Vagina (tissue), 2 donors: ENCODE measurements around the gene RXRG. TPM values are rescaled to one million over a fixed set of nuclear protein-coding genes. Genes with fewer than 3 reads are reported as not detected.

ENCODE experiments used
- DNase-seq, 2 donors: peaks; one replicate each; pipeline ENCODE4 v3.0.0-alpha.2; 2017; ENCODE audit errors: extremely low spot score in 2 of 2
- H3K27ac ChIP-seq: fragments of 200-600 bp; sonication (generic); one replicate; pipeline ENCODE4 v1.5.1; 2019
- H3K27me3 ChIP-seq: fragments of 200-600 bp; sonication (generic); one replicate; pipeline ENCODE4 v1.5.1; 2019
- H3K36me3 ChIP-seq, 2 donors: fragments of 200-600 bp; sonication (generic); one replicate each; pipeline ENCODE4 v1.5.1; 2017 to 2019
- H3K4me1 ChIP-seq: fragments of 200-600 bp; sonication (generic); one replicate; pipeline ENCODE4 v1.5.1; 2019
- H3K4me3 ChIP-seq, 2 donors: fragments of 200-600 bp; sonication (generic); 1 replicate in 1 of 2; 2 replicates in 1 of 2; pipeline ENCODE4 v1.5.1; 2016 to 2019
- H3K9me3 ChIP-seq: fragments of 200-600 bp; sonication (generic); one replicate; pipeline ENCODE4 v1.5.1; 2019
- CTCF ChIP-seq, 3 experiments: fragments of 450-650 bp in 2 of 3; fragments of 200-600 bp in 1 of 3; sonication (generic) in 1 of 3; IDR thresholded peaks; one replicate each; pipeline ENCODE4 v1.5.1; 2017 to 2019; ENCODE audit warnings: antibody characterized with exemption in 3 of 3, mild to moderate bottlenecking in 2 of 3, moderate library complexity in 2 of 3
- POLR2A ChIP-seq, 2 donors: fragments of 450-650 bp; IDR thresholded peaks; one replicate each; pipeline ENCODE4 v1.6.1; 2017; ENCODE audit warnings: antibody characterized with exemption in 2 of 2, mild to moderate bottlenecking in 2 of 2, moderate library complexity in 2 of 2
- POLR2AphosphoS5 ChIP-seq, 2 donors: sonication (generic); formaldehyde crosslinking; IDR thresholded peaks; one replicate each; pipeline ENCODE4 v1.9.0; 2017; ENCODE audit warnings: antibody characterized with exemption in 2 of 2, mild to moderate bottlenecking in 2 of 2, low read depth in 1 of 2; ENCODE audit not compliant: insufficient read depth in 1 of 2
- intact Hi-C: fragments of 100-400 bp; cut with DNase I; formaldehyde crosslinking; loops from one replicate; pipeline ENCODE4 v1.15.1; 2023
- total RNA-seq: library from RNA; depleted of rRNA; stranded (reverse); fragments of >200 nt; gene quantifications from one replicate; pipeline ENCODE4 v1.2.3, GENCODE V29; 2016

RXRG gene
- total RNA-seq, 1 donor from 2014 or later = not detected

- TF ChIP-seq POLR2AphosphoS5 (IDR thresholded peaks at IDR 0.05; ENCODE audit: insufficient read depth in 1 of 2, low read depth in 1 of 2) (no peak), POLR2A (IDR thresholded peaks at IDR 0.05) (no peak), CTCF (IDR thresholded peaks at IDR 0.05) (no peak)
- Histone ChIP-seq H3K27ac (no peak overlapping the region), H3K4me1 (no peaks in the 10 kb centered on the region), H3K9me3 (no peaks in the 10 kb centered on the region), H3K27me3 (no peaks in the 10 kb centered on the region), H3K36me3 (no peaks in the 10 kb centered on the region), H3K4me3 (no peak overlapping the region)
- intact Hi-C loops = no loop called here
- DNase-seq = peak in 1 of 2 donors; percentile 34
Observed at GRCh38 chr1:165451691-165452090, 6.8 kb upstream of the RXRG start.

- DNase-seq = no peak
- no peak overlapping the region for H3K27ac ChIP-seq
Observed at GRCh38 chr1:165449131-165449530, 4.2 kb upstream of the RXRG start.

GRCh38 chr1:165445388-165445787 lies 462 bp upstream of the RXRG start:
- intact Hi-C loops = no loop called here
- Histone ChIP-seq H3K27me3 (no peaks in the 10 kb centered on the region), H3K4me3 (peak overlapping the region; percentile 14 to 27), H3K36me3 (no peaks in the 10 kb centered on the region), H3K4me1 (no peaks in the 10 kb centered on the region), H3K27ac (no peak overlapping the region), H3K9me3 (no peaks in the 10 kb centered on the region)
- TF ChIP-seq CTCF (IDR thresholded peaks at IDR 0.05) = no peak
- TF ChIP-seq POLR2AphosphoS5 (IDR thresholded peaks at IDR 0.05; ENCODE audit: insufficient read depth in 1 of 2, low read depth in 1 of 2) = no peak
- TF ChIP-seq POLR2A (IDR thresholded peaks at IDR 0.05) = no peak
- peak in 1 of 2 donors; percentile 37 for DNase-seq

More at GRCh38 chr1:165449131-165449530, 4.2 kb upstream of the RXRG start:
- Histone ChIP-seq H3K4me3 (no peak overlapping the region), H3K9me3 (no peaks in the 10 kb centered on the region), H3K4me1 (no peaks in the 10 kb centered on the region), H3K36me3 (no peaks in the 10 kb centered on the region), H3K27me3 (no peaks in the 10 kb centered on the region)
- TF ChIP-seq CTCF (IDR thresholded peaks at IDR 0.05) (no peak), POLR2AphosphoS5 (IDR thresholded peaks at IDR 0.05; ENCODE audit: insufficient read depth in 1 of 2, low read depth in 1 of 2) (no peak), POLR2A (IDR thresholded peaks at IDR 0.05) (no peak)
- intact Hi-C loops = no loop called here

GRCh38 chr1:165443539-165444311 lies 1.2 kb downstream of the RXRG start:
- H3K27ac ChIP-seq = peak overlapping the region; percentile 5
- H3K27me3 ChIP-seq = no peaks in the 10 kb centered on the region
- no peaks in the 10 kb centered on the region for H3K9me3 ChIP-seq
- H3K4me3 ChIP-seq = peak overlapping the region in 1 of 2 donors; percentile 27
- H3K36me3 ChIP-seq = no peaks in the 10 kb centered on the region
- no peaks in the 10 kb centered on the region for H3K4me1 ChIP-seq
- DNase-seq = peak in 1 of 2 donors; percentile 80
- intact Hi-C loops = no loop called here
- TF ChIP-seq POLR2A (IDR thresholded peaks at IDR 0.05) (no peak), CTCF (IDR thresholded peaks at IDR 0.05) (no peak), POLR2AphosphoS5 (IDR thresholded peaks at IDR 0.05; ENCODE audit: insufficient read depth in 1 of 2, low read depth in 1 of 2) (no peak)

- Histone ChIP-seq H3K9me3 (no peaks in the 10 kb centered on the region), H3K36me3 (no peaks in the 10 kb centered on the region), H3K27me3 (no peaks in the 10 kb centered on the region), H3K27ac (no peak overlapping the region), H3K4me1 (no peaks in the 10 kb centered on the region), H3K4me3 (no peak overlapping the region)
- intact Hi-C loops = no loop called here
- no peak for DNase-seq
- no peak for TF ChIP-seq POLR2AphosphoS5 (IDR thresholded peaks at IDR 0.05; ENCODE audit: insufficient read depth in 1 of 2, low read depth in 1 of 2)
- TF ChIP-seq POLR2A (IDR thresholded peaks at IDR 0.05) = no peak
- no peak for TF ChIP-seq CTCF (IDR thresholded peaks at IDR 0.05)
Observed at GRCh38 chr1:165442653-165443052, 2.3 kb downstream of the RXRG start.
